OCI-LY7 (cell line): Measurements from ENCODE around the gene ASCC2.

Experiments used
- EZH2phosphoT487 ChIP-seq: fragments of 200-600 bp; sonication (generic); IDR thresholded peaks from 2 replicates; pipeline ENCODE4 v1.6.1; 2018; ENCODE audit warnings: low read depth, borderline replicate concordance, mild to moderate bottlenecking, mixed run types, antibody characterized with exemption, low read length, moderate library complexity, mixed read lengths
- TF ChIP-seq, protein P1 (sequence below): fragments of 200-600 bp; sonication (generic); conservative IDR thresholded peaks from 2 replicates; pipeline ENCODE4 v1.5.1; 2014; ENCODE audit warnings: mild to moderate bottlenecking, antibody characterized with exemption, low read length, moderate library complexity, mixed read lengths

DNA sequence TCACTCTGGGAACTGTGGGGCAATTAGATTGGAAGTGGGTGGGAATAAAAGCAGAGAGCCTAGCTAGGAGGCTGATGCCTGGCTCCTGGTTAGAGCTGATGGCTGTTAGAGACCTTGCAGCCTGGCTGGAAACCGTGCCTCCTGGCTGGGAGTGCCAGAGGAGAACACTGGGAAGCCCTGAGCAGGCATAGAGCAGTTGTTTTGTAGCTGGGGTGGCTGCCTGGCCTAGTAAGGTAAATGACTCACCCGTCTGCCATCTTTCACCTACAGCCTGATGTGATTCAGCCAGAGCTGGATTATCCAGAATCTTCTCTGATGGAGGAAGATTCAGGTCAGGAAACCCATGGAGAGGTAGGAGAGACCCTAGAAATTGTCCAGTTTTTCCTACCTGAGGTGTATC is 64.8 kb downstream of the ASCC2 start:
- TF ChIP-seq, protein P1, sequence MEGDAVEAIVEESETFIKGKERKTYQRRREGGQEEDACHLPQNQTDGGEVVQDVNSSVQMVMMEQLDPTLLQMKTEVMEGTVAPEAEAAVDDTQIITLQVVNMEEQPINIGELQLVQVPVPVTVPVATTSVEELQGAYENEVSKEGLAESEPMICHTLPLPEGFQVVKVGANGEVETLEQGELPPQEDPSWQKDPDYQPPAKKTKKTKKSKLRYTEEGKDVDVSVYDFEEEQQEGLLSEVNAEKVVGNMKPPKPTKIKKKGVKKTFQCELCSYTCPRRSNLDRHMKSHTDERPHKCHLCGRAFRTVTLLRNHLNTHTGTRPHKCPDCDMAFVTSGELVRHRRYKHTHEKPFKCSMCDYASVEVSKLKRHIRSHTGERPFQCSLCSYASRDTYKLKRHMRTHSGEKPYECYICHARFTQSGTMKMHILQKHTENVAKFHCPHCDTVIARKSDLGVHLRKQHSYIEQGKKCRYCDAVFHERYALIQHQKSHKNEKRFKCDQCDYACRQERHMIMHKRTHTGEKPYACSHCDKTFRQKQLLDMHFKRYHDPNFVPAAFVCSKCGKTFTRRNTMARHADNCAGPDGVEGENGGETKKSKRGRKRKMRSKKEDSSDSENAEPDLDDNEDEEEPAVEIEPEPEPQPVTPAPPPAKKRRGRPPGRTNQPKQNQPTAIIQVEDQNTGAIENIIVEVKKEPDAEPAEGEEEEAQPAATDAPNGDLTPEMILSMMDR = no peak
- no peak for TF ChIP-seq EZH2phosphoT487
